Left lobe of liver (tissue), 2 donors: ENCODE data around the gene EMID1. TPM values are rescaled to one million over a fixed set of nuclear protein-coding genes. Genes with fewer than 3 reads are reported as not detected.

Experiments used
- ATAC-seq: fragments of 200-7000 bp; cut with Tn5 transposase; one replicate; pipeline ENCODE4 v1.9.1; 2020; ENCODE audit warnings: mild to moderate bottlenecking, moderate library complexity
- DNase-seq: peaks from one replicate; pipeline ENCODE4 v3.0.0-alpha.2; 2020; ENCODE audit warnings: low spot score
- total RNA-seq: library from RNA; stranded (reverse); gene quantifications from one replicate; pipeline ENCODE4 v1.2.1, GENCODE V29; 2021
- donor health status: DM: no; HTN: no; CAD: no; lungs with moderate emphysema.
- donor health status: DM: no; HTN: yes; CAD: no.

The EMID1 gene
- total RNA-seq, 1 donor from 2014 or later, result 1.3 TPM

DNA sequence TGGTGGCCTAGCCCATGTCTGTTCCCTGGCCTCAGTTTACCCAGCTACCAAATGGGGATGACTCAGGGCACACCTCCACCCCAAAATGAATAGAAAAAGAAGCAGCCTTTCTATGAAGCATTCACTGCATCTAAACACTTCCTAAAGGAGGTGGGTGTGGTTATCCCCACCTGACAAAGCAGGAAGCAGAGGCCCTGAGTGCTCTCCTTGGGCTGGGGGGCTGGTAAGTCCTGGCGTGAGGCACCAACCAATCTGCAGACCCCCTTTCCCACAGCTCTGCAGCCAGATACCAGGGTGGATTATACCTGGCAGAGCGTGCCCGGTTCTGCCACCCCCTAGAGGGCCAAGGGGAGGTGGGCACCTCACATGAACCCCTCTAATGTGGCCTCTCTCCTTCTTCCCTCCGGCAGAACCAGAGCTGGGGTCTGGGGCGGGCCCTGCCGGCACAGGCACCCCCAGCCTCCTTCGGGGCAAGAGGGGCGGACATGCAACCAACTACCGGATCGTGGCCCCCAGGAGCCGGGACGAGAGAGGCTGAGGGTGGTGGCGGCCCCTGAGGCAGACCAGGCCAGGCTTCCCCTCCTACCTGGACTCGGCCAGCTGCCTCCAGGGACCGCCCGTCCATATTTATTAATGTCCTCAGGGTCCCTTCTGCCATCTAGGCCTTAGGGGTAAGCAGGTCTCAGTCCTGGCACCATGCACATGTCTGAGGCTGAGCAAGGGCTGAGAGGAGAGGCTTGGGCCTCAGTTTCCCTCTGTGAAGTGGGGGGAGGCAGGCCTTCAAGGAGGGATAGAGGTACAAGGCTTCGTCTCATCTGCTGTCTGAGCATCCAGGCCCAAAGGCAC, 52.9 kb downstream of the EMID1 start:
- no peak for ATAC-seq
- DNase-seq, result peak; percentile 40

DNA sequence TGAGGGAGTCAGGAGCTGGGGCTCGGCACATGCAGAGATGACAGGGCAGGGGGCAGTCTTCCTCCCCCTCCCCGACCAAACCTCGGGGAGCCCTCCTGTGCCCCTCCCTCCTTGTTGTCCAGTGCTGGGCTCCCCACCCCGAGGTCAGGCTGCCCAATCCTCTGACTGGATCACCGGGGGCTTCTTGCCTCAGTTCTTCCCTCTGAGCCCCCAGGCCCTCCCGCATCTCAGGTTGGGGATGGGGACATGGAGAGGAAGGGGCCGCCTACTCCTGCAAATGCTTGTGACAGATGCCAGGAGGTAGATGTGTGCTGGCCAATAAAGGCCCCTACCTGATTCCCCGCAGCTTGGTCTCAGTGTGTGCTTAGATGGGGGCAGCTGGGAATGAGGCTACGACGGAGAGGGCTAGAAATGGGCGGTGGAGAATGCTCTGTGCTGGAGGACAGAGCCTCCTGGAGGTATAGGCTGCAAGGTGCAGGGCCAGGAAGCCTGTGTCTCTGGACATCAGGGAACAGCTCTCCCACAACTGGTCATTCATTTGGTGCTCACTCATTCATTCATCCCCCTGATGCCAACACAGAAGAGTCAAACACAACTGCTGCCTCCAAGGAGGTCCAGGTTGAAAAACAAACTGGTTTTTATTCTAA, 53.7 kb downstream of the EMID1 start:
- DNase-seq, result no peak

DNA sequence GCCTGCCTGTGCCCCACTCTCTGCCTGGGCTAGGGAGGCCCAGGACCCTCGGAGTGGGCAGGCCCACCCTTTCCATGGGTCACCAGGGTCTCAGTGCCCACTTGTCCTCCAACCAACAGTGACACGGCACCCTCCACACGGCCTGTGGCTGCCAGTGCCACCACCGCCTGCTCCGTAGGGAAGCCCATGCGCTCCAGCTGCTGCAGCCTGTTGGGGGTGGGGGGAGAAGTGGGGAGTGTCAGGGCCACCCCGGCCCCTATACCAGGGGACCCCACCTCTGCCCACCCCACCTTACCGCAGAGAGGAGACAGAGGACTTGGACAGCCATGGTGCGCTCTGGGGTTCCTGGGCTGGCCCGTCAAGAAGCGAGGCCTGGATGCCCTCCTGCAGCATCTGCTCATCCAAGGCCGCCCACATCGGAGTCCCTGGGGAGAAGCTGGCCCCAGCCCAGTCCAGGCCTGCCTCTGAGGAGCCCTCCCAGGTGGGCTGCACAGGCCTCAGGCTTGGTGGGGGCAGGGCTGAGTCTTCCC, 54.4 kb downstream of the EMID1 start:
- ATAC-seq, result no peak
- DNase-seq, result peak; percentile 40

More for the DNA sequence above, 53.7 kb downstream of the EMID1 start:
- ATAC-seq, result peak; percentile 16

DNA sequence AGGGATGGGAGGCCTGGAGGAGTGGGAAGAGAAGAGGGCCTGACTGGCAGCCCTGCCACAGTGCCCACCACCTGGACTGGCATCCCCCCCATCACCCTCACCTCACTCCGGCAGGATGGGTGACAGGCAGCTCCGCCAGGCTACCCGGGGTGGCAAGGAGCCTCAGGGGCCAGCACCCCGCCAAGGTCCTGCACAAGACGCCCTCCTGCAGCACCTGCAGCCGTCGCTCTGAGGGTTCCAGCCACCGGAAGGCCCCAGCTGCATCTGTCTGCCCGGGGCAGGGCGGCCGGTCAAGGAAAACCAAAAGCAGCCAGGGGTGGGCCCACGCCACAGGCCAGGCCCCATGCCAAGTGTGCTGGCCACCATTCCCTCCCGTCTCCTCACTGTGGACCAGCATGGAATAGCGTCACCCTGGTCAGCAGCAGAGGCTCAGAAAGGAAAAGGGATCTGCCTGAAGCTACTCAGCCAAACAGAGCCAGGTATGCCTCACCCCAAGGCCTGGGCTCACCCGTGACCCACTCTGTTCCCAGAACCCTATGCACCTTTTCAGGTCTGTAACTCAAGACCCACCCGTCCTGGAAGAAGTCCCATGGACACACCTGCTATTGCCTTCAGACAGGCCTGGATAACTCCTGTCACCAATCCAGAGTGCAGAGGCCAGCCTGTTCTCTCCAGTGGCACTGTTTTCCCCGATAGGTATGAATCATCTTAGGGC, 55.1 kb downstream of the EMID1 start:
- no peak for ATAC-seq
- no peak for DNase-seq

DNA sequence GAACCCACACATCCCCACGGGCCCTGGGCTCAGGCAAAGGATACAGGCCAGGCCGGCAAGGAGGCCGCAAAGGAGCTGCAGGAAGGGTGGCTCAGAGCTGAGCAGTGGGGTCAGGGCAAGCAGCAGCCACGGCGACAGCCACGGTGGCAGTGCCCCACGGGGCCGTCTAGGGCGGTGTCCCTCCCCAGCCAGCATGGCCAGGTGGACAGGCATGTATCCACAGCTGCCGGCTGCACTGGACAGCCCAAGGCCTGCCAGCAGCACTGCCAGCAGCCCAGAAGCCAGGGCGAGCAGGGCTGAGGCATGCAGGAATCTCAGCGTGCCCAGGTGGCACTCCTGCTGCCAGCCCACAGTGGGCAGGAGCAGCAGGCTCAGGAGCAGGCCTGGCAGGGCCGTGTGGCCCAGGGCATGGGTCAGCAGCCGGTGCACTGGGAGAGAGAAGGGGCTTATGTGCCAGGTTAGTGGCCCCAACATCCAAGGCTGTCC, 58.1 kb downstream of the EMID1 start:
- DNase-seq, result peak; percentile 44
- no peak for ATAC-seq

DNA sequence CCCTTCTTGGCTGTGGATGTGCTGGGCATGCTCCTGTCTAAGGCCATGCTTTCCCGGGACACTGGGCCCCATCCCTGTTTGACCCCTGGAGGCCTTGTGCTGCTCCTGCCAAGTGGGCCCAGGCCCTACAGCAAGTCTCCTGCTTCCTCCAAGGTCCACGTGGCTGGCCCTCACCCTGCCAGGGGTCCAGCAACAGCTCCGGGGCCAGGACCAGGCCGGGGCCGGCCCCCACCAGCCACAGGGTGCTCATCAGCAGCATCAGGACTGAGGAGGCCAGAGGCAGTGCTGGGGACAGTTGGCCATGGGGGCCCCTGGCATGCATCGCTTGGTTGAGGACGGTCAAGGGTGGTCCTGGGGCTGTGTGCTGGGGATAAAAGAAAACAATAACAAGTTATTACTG, 59.6 kb downstream of the EMID1 start:
- DNase-seq (peak; percentile 48), ATAC-seq (no peak)

DNA sequence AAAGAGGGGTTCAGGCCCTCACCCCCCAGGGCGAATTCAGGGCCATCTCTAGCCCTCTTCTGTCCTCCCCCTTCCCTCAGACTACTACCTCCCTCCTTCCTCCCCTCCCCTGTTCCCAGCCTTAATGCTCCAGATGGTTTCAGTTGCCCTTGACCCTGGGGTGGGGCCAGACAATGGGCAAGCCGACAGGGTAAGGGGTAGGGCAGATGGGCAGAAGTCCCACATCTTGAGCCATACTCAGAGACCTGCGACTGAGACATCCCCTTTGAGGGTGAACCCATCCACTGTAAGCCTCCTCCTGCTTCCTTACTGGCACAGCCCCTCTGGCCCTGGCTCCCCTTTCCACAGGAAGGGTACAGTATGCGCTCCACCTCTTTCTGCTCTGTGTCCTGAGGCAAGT, 60.2 kb downstream of the EMID1 start:
- ATAC-seq (no peak), DNase-seq (peak; percentile 44)

DNA sequence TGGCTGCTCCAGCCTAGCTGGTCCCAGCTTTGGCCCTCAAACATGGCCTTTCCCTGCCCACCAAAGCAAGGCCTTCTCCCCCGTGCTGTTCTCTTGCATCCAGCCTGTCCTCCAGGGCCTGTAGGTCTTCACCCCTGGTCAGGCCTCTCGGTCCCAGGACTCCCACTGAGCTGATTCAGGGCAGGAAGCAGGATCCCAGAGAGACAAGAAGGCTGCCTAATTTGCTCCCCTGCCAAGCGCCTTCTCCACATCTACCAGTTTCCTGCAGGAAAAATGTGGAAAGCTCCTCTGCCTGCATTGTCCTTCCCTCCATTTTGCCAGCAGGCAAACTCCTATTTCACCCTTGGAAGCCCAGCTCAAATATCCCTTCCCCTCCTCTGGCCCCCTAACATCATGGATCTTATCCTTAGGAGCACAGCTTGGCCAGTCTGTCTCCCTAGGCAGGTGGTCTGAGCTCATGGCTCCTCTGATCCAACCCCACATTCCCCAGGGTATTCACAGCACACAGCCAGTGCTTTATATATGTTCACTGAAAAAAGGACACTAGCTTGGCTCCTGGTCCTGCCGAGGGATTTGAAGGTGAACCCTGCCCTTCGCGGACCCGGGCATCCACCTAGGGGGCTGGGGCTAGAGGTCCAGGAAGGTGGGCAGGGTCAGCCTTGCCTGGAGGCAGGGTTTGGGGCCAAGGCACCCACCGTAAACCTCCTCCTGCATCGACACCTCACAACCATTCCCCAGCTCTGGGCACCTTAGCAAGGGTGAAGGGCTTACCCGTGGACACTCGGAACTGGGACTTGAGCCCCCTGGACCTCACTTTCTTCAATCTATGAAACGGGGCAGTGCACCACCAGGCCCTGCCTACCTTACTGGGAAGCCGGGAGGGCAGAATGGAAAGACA, 61.1 kb downstream of the EMID1 start:
- DNase-seq (peak; percentile 50), ATAC-seq (no peak)

DNA sequence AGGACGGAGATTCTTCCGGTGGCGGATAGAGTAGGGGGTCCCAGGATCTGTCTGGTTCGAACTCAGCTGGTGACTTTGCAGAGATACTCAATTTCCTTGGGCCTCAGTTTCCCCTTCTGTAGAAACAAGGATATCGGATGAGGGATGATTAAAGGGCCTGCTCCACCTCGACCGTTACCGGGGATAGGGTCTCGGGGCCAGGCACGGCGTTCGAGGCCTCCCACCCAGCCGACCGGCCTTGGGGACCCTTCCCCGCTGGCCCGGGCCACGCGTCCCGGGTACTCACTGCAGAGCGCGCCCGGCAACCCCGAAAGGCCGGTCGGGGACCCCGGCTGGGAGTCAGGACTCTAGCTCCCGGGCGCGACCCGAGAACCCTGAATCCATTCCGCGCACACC, 61.8 kb downstream of the EMID1 start:
- ATAC-seq (no peak), DNase-seq (no peak)

DNA sequence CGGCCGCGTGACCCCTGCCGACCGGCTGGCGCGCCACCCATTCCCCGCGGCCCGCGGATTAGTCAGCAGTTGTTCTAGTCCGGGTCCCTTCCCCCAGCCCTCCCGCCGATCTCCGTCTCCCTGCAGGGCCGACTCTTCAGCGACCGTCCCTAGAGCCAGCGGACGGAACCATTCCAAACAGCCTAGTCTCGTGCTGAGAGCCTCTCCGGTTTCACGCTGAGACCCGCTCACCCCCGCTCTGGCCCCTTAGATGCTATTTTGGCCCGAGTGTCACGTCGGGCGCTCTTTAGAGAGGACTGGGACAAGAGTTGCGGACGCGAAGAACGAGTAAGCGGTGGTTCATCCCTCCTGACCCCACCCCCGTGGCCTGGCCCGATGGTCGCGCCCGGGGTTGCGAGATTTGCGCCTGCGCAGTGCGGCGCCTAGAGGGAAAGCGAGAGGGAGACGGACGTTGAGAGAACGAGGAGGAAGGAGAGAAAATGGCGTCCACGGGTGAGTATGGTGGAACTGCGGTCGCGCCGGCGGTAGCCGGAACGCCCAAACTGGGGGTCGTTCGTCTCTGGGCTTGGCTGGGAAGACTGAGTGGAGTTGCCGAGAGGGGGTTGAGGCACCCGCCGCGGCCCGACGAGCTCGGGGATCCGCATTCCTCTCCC, 62.3 kb downstream of the EMID1 start, which contains the start of the genes EWSR1 and RHBDD3:
Gene EWSR1, plus strand, starts transcription at position 411 of the 653 bp plus-strand sequence. Its CDS starts 69 bp downstream, at position 480.
Gene RHBDD3, minus strand, starts transcription at position 124 of the 653 bp plus-strand sequence. CDS start 2,355 bp downstream, outside the sequence.
- ATAC-seq (peak; percentile 85), DNase-seq (peak; percentile 97)

DNA sequence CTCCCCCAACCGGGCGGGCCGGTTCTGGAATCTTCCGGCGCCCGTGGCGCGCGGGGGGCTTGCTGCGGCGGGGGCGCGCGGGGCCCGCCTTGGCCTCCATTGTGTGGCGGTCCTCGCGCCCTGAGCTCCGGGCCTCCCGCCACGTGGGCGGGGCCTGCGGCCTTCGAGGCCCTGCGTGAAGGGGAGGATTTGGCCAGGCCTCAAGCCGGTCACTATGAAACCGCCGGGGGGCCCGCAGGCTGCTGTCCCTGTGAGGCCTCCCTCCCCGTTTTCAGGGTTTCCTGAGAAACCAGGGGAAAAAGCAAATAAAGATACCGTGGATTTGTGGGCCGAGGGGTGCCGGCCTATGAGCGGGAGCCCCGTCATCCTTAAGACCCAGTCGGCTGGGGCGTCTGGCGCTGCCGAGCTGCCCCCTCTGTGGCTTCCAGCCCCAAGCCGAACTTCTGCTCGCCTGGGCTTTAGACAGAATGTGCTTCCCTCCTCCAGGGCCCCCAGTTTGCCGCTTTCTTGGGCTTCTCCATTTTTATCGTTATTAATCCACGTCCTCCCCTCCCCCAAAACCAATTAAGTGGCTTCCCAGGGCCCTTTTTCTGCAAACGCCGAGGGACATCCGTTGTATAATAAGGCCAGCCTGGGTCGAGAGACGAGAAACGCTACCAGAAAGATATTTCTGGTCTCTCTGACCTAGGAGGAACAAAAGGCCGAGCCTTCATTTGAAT, 63.0 kb downstream of the EMID1 start:
- DNase-seq, result peak; percentile 79
- peak; percentile 71 for ATAC-seq

DNA sequence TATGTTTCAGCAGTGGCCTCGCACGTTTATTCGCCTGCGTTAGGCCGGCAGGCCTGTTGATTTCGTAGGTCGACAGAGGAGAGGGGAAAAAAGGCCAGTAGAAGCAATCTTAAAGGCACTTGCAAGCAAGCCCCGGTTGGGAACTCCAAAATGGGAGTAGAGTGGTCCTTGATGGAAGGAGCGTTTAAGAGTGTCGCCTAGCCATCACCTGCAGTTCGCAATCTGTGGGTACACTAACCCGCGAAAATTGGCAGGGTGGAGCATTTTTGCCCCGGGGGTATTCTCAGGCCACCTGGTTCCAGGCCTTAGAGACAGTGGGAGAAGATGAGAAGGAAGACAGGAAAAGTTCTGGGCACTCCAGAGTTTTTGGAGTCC, 63.5 kb downstream of the EMID1 start:
- no peak for ATAC-seq
- DNase-seq, result peak; percentile 46

DNA sequence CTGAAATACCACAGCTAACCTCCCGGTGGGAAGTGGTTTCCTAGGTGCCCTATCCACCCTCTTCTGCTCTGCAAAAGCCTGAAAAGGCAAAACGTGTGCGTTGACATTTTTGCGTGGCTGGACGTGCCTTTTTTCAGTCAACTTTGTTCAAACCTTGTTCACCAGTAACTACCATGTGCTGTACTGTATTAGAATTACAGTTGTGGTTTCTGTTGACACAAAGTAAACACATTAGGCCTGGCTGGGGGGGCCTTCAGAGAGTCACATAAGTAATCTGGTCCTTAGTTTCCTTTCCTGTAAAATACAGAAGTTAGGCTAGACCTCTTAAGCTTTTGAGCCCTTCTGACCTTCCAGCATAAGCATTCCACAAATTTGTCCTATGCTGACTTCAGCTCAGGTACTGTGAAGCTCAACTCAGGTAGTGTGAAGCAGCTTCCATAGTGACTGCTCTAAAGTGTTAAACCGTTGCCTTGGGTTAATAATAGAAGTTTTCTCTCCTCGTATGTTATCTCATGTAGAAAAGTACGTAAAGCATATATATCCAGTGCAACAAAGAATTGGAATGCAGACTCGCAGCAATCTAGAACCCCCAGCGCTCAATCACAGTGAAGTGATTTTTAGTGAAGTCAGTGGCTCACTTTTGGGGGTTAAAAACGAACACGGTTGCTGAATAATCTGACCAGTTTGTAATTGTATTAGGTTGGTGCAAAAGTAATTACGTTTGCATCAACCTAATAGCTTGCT, 64.2 kb downstream of the EMID1 start:
- DNase-seq, result peak; percentile 44
- ATAC-seq, result no peak

DNA sequence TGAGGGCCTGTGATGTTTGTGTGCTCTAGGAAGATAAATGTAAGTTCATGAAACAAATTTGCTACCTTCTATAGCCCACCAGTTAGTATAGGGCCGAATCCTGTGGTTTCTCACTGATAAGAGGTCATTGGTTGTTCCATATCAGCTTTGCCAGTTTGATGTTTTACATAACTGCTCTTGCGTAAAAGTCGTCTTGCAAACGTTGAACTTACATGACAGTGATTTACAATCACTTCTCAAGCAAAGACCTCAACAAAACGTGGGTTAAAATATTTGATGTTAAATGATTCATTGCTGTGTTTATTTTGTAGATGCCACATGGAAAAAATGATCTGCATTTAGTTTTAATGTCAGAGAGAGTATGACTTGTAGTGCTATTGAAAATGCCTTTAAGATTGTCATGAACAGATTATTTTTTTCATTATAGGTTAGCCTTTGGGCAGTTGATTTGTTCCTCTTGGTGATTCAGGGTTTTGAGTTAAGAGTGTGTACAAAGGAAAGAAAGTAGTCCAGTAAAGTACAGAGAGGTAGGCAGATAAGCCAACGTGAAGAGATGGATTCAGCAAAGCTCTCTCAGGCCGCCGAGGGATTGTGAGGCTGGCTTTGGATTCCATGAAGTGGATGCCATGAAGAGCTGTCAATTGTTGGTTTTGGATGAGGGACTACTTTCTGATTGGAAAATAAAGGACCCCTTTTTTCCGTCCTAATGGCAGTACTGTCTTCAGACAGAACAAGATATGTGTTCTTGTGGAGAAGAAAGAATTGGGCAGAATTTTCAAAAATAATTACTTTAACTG, 65.0 kb downstream of the EMID1 start:
- DNase-seq (peak; percentile 41), ATAC-seq (peak; percentile 4)

DNA sequence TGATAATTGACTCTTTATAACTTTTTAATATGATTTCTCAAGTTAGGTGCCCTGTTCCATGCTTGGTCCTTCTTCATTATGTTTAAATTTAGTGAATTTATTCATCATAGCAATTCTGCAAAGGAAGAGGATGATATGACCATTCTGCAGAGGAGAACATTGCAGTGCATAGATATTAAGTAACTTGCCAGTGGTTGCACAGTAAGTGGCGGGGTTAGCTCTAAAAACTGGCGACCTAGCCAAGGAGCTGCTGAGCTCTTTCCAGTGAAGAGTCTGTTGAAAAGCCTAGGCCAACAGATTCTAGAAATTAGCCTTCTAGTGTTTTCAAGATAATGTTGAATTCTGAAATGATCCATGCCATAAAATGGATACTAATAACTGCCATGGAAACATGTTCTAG, 66.9 kb downstream of the EMID1 start:
- ATAC-seq (no peak), DNase-seq (peak; percentile 30)

DNA sequence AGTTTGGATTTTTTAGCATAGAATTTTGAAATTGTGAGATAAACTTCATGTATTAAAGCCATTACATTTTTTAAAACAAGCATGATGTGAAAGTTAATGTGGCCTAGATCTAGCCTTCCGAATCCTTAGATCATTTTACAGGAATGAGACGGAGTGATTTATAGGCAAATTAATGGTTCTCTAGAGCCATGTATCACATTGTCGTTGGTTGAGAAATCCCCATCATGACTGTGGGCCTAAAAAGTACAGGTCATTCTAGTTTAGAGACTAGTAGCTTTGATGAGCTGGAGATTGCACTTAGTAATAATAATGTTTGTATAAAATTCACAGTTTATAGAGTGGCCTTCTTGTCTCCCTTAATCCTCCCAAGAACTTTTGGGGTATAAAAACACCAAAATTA, 69.5 kb downstream of the EMID1 start:
- ATAC-seq (peak; percentile 18), DNase-seq (no peak)
